ENCODE measurements around the gene C1QTNF4. TPM values are rescaled to one million over a fixed set of nuclear protein-coding genes. Genes with fewer than 3 reads are reported as not detected.

C1QTNF4 gene
- total and polyA plus RNA-seq, 5 donors from 2014 or later: 0.16 to 1.3 TPM; not detected in 3

- ATAC-seq (ENCODE audit: low read depth in 2 of 2) (no peak), DNase-seq (no peak)
- no peak overlapping the region for H3K4me3 Mint-ChIP-seq
- H3K4me3 ChIP-seq (ENCODE audit: low read depth, low read length): no peak overlapping the region
- H3K9me3 ChIP-seq (ENCODE audit: control insufficient read depth in 2 of 2, low read length in 2 of 2): no peaks in the 10 kb centered on the region
- no peak overlapping the region for H3K27ac ChIP-seq (ENCODE audit: insufficient read depth, low read length, poor library complexity, severe bottlenecking)
- H3K27me3 Mint-ChIP-seq: peaks cover 34% of the 10 kb centered on the region
- H3K9me3 Mint-ChIP-seq: no peaks in the 10 kb centered on the region
- no peaks in the 10 kb centered on the region for H3K36me3 ChIP-seq (ENCODE audit: control insufficient read depth, insufficient read depth, low read length)
- peaks cover 0 to 9% (median 0%) of the 10 kb centered on the region in 4 donors for H3K4me1 Mint-ChIP-seq
- no peak overlapping the region for H3K27ac Mint-ChIP-seq
- H3K27me3 ChIP-seq (ENCODE audit: control insufficient read depth, insufficient read depth, low read length): peaks cover 17% of the 10 kb centered on the region
- H3K4me1 ChIP-seq (ENCODE audit: control insufficient read depth, insufficient read depth, low read length, poor library complexity, severe bottlenecking): peaks cover 8% of the 10 kb centered on the region
- peaks cover 8% of the 10 kb centered on the region for H3K36me3 Mint-ChIP-seq
Observed at GRCh38 chr11:47592251-47592650, 2.0 kb downstream of the C1QTNF4 start.

- Histone ChIP-seq H3K4me1 (ENCODE audit: control insufficient read depth, insufficient read depth, low read length, poor library complexity, severe bottlenecking) (peaks cover 8% of the 10 kb centered on the region), H3K27me3 (ENCODE audit: control insufficient read depth, insufficient read depth, low read length) (peaks cover 17% of the 10 kb centered on the region), H3K4me3 (ENCODE audit: low read depth, low read length) (no peak overlapping the region), H3K9me3 (ENCODE audit: control insufficient read depth in 2 of 2, low read length in 2 of 2) (no peaks in the 10 kb centered on the region), H3K36me3 (ENCODE audit: control insufficient read depth, insufficient read depth, low read length) (no peaks in the 10 kb centered on the region), H3K27ac (ENCODE audit: insufficient read depth, low read length, poor library complexity, severe bottlenecking) (no peak overlapping the region)
- ATAC-seq (ENCODE audit: low read depth in 2 of 2) (no peak), DNase-seq (peak in 1 of 3 donors; percentile 17)
- Mint-ChIP-seq H3K4me3 (no peak overlapping the region), H3K4me1 (peaks cover 0 to 9% (median 0%) of the 10 kb centered on the region in 4 donors), H3K36me3 (peaks cover 8% of the 10 kb centered on the region), H3K27ac (no peak overlapping the region), H3K27me3 (peaks cover 34% of the 10 kb centered on the region), H3K9me3 (no peaks in the 10 kb centered on the region)
Observed at GRCh38 chr11:47591764-47592163, 2.4 kb downstream of the C1QTNF4 start.

- Mint-ChIP-seq H3K27ac (peak overlapping the region in 1 of 3 donors; percentile 14), H3K27me3 (peaks cover 30% of the 10 kb centered on the region), H3K4me1 (peaks cover 0 to 9% (median 0%) of the 10 kb centered on the region in 4 donors), H3K4me3 (no peak overlapping the region), H3K36me3 (peaks cover 5% of the 10 kb centered on the region), H3K9me3 (no peaks in the 10 kb centered on the region)
- no peak overlapping the region for H3K4me3 ChIP-seq (ENCODE audit: low read depth, low read length)
- H3K4me1 ChIP-seq (ENCODE audit: control insufficient read depth, insufficient read depth, low read length, poor library complexity, severe bottlenecking): peaks cover 8% of the 10 kb centered on the region
- no peaks in the 10 kb centered on the region for H3K9me3 ChIP-seq (ENCODE audit: control insufficient read depth in 2 of 2, low read length in 2 of 2)
- H3K27ac ChIP-seq (ENCODE audit: insufficient read depth, low read length, poor library complexity, severe bottlenecking): no peak overlapping the region
- DNase-seq: no peak
- no peak for ATAC-seq (ENCODE audit: low read depth in 2 of 2)
- peaks cover 17% of the 10 kb centered on the region for H3K27me3 ChIP-seq (ENCODE audit: control insufficient read depth, insufficient read depth, low read length)
- H3K36me3 ChIP-seq (ENCODE audit: control insufficient read depth, insufficient read depth, low read length): no peaks in the 10 kb centered on the region
Observed at GRCh38 chr11:47589977-47590861, 4.0 kb downstream of the C1QTNF4 start.

- Histone ChIP-seq H3K27ac (ENCODE audit: insufficient read depth, low read length, poor library complexity, severe bottlenecking) (no peak overlapping the region), H3K9me3 (ENCODE audit: control insufficient read depth in 2 of 2, low read length in 2 of 2) (no peaks in the 10 kb centered on the region), H3K27me3 (ENCODE audit: control insufficient read depth, insufficient read depth, low read length) (peaks cover 15% of the 10 kb centered on the region), H3K4me1 (ENCODE audit: control insufficient read depth, insufficient read depth, low read length, poor library complexity, severe bottlenecking) (peaks cover 8% of the 10 kb centered on the region), H3K36me3 (ENCODE audit: control insufficient read depth, insufficient read depth, low read length) (peaks cover 4% of the 10 kb centered on the region), H3K4me3 (ENCODE audit: low read depth, low read length) (no peak overlapping the region)
- H3K36me3 Mint-ChIP-seq: peaks cover 2% of the 10 kb centered on the region
- H3K27ac Mint-ChIP-seq: no peak overlapping the region
- no peak for DNase-seq
- no peaks in the 10 kb centered on the region for H3K9me3 Mint-ChIP-seq
- no peak for ATAC-seq (ENCODE audit: low read depth in 2 of 2)
- H3K4me3 Mint-ChIP-seq: no peak overlapping the region
- H3K27me3 Mint-ChIP-seq: peaks cover 23% of the 10 kb centered on the region
- H3K4me1 Mint-ChIP-seq: peaks cover 0 to 7% (median 0%) of the 10 kb centered on the region in 4 donors
Observed at GRCh38 chr11:47589584-47589976, 4.6 kb downstream of the C1QTNF4 start.

- Mint-ChIP-seq H3K4me1 (peaks cover 0 to 4% (median 0%) of the 10 kb centered on the region in 4 donors), H3K9me3 (no peaks in the 10 kb centered on the region), H3K36me3 (peaks cover 4% of the 10 kb centered on the region), H3K27me3 (peaks cover 21% of the 10 kb centered on the region), H3K4me3 (no peak overlapping the region), H3K27ac (no peak overlapping the region)
- no peaks in the 10 kb centered on the region for H3K9me3 ChIP-seq (ENCODE audit: control insufficient read depth in 2 of 2, low read length in 2 of 2)
- no peak overlapping the region for H3K27ac ChIP-seq (ENCODE audit: insufficient read depth, low read length, poor library complexity, severe bottlenecking)
- peaks cover 8% of the 10 kb centered on the region for H3K36me3 ChIP-seq (ENCODE audit: control insufficient read depth, insufficient read depth, low read length)
- H3K27me3 ChIP-seq (ENCODE audit: control insufficient read depth, insufficient read depth, low read length): peaks cover 12% of the 10 kb centered on the region
- ATAC-seq (ENCODE audit: low read depth in 2 of 2) (no peak), DNase-seq (no peak)
- H3K4me1 ChIP-seq (ENCODE audit: control insufficient read depth, insufficient read depth, low read length, poor library complexity, severe bottlenecking): peaks cover 8% of the 10 kb centered on the region
- no peak overlapping the region for H3K4me3 ChIP-seq (ENCODE audit: low read depth, low read length)
Observed at GRCh38 chr11:47589118-47589517, 5.1 kb downstream of the C1QTNF4 start.

- Histone ChIP-seq H3K9me3 (ENCODE audit: control insufficient read depth in 2 of 2, low read length in 2 of 2) (no peaks in the 10 kb centered on the region), H3K4me1 (ENCODE audit: control insufficient read depth, insufficient read depth, low read length, poor library complexity, severe bottlenecking) (no peaks in the 10 kb centered on the region), H3K27me3 (ENCODE audit: control insufficient read depth, insufficient read depth, low read length) (peaks cover 3% of the 10 kb centered on the region), H3K36me3 (ENCODE audit: control insufficient read depth, insufficient read depth, low read length) (peaks cover 21% of the 10 kb centered on the region), H3K27ac (ENCODE audit: insufficient read depth, low read length, poor library complexity, severe bottlenecking) (no peak overlapping the region), H3K4me3 (ENCODE audit: low read depth, low read length) (no peak overlapping the region)
- no peaks in the 10 kb centered on the region for H3K9me3 Mint-ChIP-seq
- H3K4me1 Mint-ChIP-seq: peaks cover 0 to 4% (median 1%) of the 10 kb centered on the region in 4 donors
- ATAC-seq (ENCODE audit: low read depth in 2 of 2): peak in 1 of 2 donors; percentile 20
- peaks cover 15% of the 10 kb centered on the region for H3K36me3 Mint-ChIP-seq
- H3K27me3 Mint-ChIP-seq: peaks cover 10% of the 10 kb centered on the region
- H3K4me3 Mint-ChIP-seq: no peak overlapping the region
- DNase-seq: no peak
- H3K27ac Mint-ChIP-seq: no peak overlapping the region
Observed at GRCh38 chr11:47587723-47588326, 6.4 kb downstream of the C1QTNF4 start.

GRCh38 chr11:47587039-47587716 lies 7.0 kb downstream of the C1QTNF4 start:
- H3K27ac Mint-ChIP-seq: peak overlapping the region in 1 of 3 donors; percentile 5
- H3K27ac ChIP-seq (ENCODE audit: insufficient read depth, low read length, poor library complexity, severe bottlenecking): no peak overlapping the region
- peak in 1 of 2 donors; percentile 25 for ATAC-seq (ENCODE audit: low read depth in 2 of 2)

More at GRCh38 chr11:47587039-47587716, 7.0 kb downstream of the C1QTNF4 start:
- no peak overlapping the region for H3K4me3 ChIP-seq (ENCODE audit: low read depth, low read length)
- peaks cover 27% of the 10 kb centered on the region for H3K36me3 ChIP-seq (ENCODE audit: control insufficient read depth, insufficient read depth, low read length)
- no peaks in the 10 kb centered on the region for H3K9me3 ChIP-seq (ENCODE audit: control insufficient read depth in 2 of 2, low read length in 2 of 2)
- H3K27me3 Mint-ChIP-seq: peaks cover 4% of the 10 kb centered on the region
- H3K4me3 Mint-ChIP-seq: no peak overlapping the region
- no peaks in the 10 kb centered on the region for H3K4me1 ChIP-seq (ENCODE audit: control insufficient read depth, insufficient read depth, low read length, poor library complexity, severe bottlenecking)
- no peaks in the 10 kb centered on the region for H3K9me3 Mint-ChIP-seq
- H3K4me1 Mint-ChIP-seq: peaks cover 0 to 7% (median 3%) of the 10 kb centered on the region in 4 donors
- no peak for DNase-seq
- H3K36me3 Mint-ChIP-seq: peaks cover 20% of the 10 kb centered on the region
- H3K27me3 ChIP-seq (ENCODE audit: control insufficient read depth, insufficient read depth, low read length): no peaks in the 10 kb centered on the region

Data from CD4-positive, CD25-positive, alpha-beta regulatory T cell (primary cell).